Pulmonary artery endothelial cell (primary cell): ENCODE data around the gene RETREG1. TPM values are rescaled to one million over a fixed set of nuclear protein-coding genes. Genes with fewer than 3 reads are reported as not detected.

Experiments used
- DNase-seq: peaks from one replicate; pipeline ENCODE4 v3.0.0-alpha.2; 2011; ENCODE audit warnings: low read depth, low spot score
- total RNA-seq: library from RNA; depleted of rRNA; stranded (reverse); fragments of >200 nt; gene quantifications from 2 replicates; pipeline ENCODE4 v1.2.3, GENCODE V29; 2014

RETREG1 gene
- total RNA-seq, 1 donor from 2014 or later, result 0.07 TPM

GRCh38 chr5:16582081-16582480 lies 34.7 kb downstream of the RETREG1 start:
- DNase-seq, result no peak

GRCh38 chr5:16580382-16580781 lies 36.4 kb downstream of the RETREG1 start:
- DNase-seq, result no peak

- no peak for DNase-seq
Measured at GRCh38 chr5:16579142-16579847, 37.5 kb downstream of the RETREG1 start.

- DNase-seq, result no peak
Measured at GRCh38 chr5:16578474-16578883, 38.3 kb downstream of the RETREG1 start.

GRCh38 chr5:16577677-16578076 lies 39.1 kb downstream of the RETREG1 start:
- no peak for DNase-seq

GRCh38 chr5:16574789-16575721 lies 41.7 kb downstream of the RETREG1 start:
- DNase-seq, result no peak

GRCh38 chr5:16573401-16573800 lies 43.4 kb downstream of the RETREG1 start:
- no peak for DNase-seq

GRCh38 chr5:16572289-16573015 lies 44.3 kb downstream of the RETREG1 start:
- DNase-seq, result no peak

- DNase-seq, result no peak
Measured at GRCh38 chr5:16571016-16571415, 45.8 kb downstream of the RETREG1 start.

GRCh38 chr5:16570121-16570815 lies 46.5 kb downstream of the RETREG1 start:
- DNase-seq, result no peak

GRCh38 chr5:16568875-16569580 lies 47.8 kb downstream of the RETREG1 start:
- no peak for DNase-seq

GRCh38 chr5:16567365-16567764 lies 49.4 kb downstream of the RETREG1 start:
- no peak for DNase-seq

GRCh38 chr5:16565118-16565517 lies 51.7 kb downstream of the RETREG1 start:
- DNase-seq, result no peak

- DNase-seq, result no peak
Measured at GRCh38 chr5:16564248-16564867, 52.4 kb downstream of the RETREG1 start.

GRCh38 chr5:16563686-16564085 lies 53.1 kb downstream of the RETREG1 start:
- no peak for DNase-seq

GRCh38 chr5:16561660-16562059 lies 55.1 kb downstream of the RETREG1 start:
- DNase-seq, result no peak

- no peak for DNase-seq
Measured at GRCh38 chr5:16559702-16560101, 57.1 kb downstream of the RETREG1 start.

- no peak for DNase-seq
Measured at GRCh38 chr5:16558984-16559629, 57.7 kb downstream of the RETREG1 start.

GRCh38 chr5:16557477-16557876 lies 59.3 kb downstream of the RETREG1 start:
- DNase-seq, result no peak

GRCh38 chr5:16554110-16554509 lies 62.7 kb downstream of the RETREG1 start:
- no peak for DNase-seq
